CD4-positive, alpha-beta memory T cell (primary cell): Measurements from ENCODE around the gene NAA25. TPM values are rescaled to one million over a fixed set of nuclear protein-coding genes. Genes with fewer than 3 reads are reported as not detected.
A peak's percentile ranks its signal among the peaks of the same experiment; 100 is the strongest.

ENCODE experiments used
- CTCF ChIA-PET: fragments of 350-600 bp; sonication (Branson Sonifier 250); formaldehyde crosslinking; loops from one replicate; lab custom pipeline; 2021; ENCODE audit warnings: inconsistent platforms; ENCODE audit not compliant: partially characterized antibody; lab: Charles Lee
- POLR2A ChIA-PET: fragments of 350-600 bp; sonication (Branson Sonifier 250); formaldehyde crosslinking; loops from one replicate; lab custom pipeline; 2021; ENCODE audit not compliant: partially characterized antibody; lab: Charles Lee
- DNase-seq, 5 donors: peaks; one replicate each; pipeline versions ENCODE4 v3.0.0 to v3.0.0-alpha.2; 2020 to 2022; ENCODE audit warnings: mixed read lengths in 1 of 5
- H3K27ac ChIP-seq: one replicate; pipeline ENCODE4 v1.7.0; 2013; ENCODE audit warnings: low read depth, low read length
- H3K27me3 ChIP-seq: 2 replicates; pipeline ENCODE4 v1.7.0; 2013; ENCODE audit warnings: mild to moderate bottlenecking, low read length, moderate library complexity; ENCODE audit not compliant: insufficient read depth
- H3K36me3 ChIP-seq: 2 replicates; pipeline ENCODE4 v1.7.0; 2013; ENCODE audit warnings: mild to moderate bottlenecking, low read length, moderate library complexity; ENCODE audit not compliant: insufficient read depth
- H3K4me1 ChIP-seq: 2 replicates; pipeline ENCODE4 v1.7.0; 2013; ENCODE audit warnings: mild to moderate bottlenecking, low read length, moderate library complexity; ENCODE audit not compliant: insufficient read depth
- H3K4me3 ChIP-seq, 2 donors: one replicate each; pipeline ENCODE4 v1.7.0; 2013; ENCODE audit warnings: low read length in 2 of 2, mild to moderate bottlenecking in 1 of 2
- H3K9me3 ChIP-seq, 2 donors: one replicate each; pipeline ENCODE4 v1.7.0; 2013; ENCODE audit warnings: low read length in 2 of 2, control low read depth in 1 of 2; ENCODE audit not compliant: control insufficient read depth in 1 of 2
- H3K27ac Mint-ChIP-seq, 7 donors: one replicate each; pipeline ENCODE4 v1.8.0; 2020 to 2021; ENCODE audit warnings: mixed read lengths in 7 of 7, mild to moderate bottlenecking in 6 of 7, inconsistent platforms in 3 of 7, moderate library complexity in 3 of 7
- H3K27me3 Mint-ChIP-seq, 2 donors: one replicate each; pipeline ENCODE4 v1.8.0; 2020 to 2021; ENCODE audit warnings: mixed read lengths in 2 of 2
- H3K36me3 Mint-ChIP-seq, 2 donors: one replicate each; pipeline ENCODE4 v1.8.0; 2020 to 2021; ENCODE audit warnings: mixed read lengths in 2 of 2, inconsistent platforms in 1 of 2, mild to moderate bottlenecking in 1 of 2
- H3K4me1 Mint-ChIP-seq, 4 donors: one replicate each; pipeline ENCODE4 v1.8.0; 2020 to 2021; ENCODE audit warnings: mixed read lengths in 4 of 4, mild to moderate bottlenecking in 1 of 4
- H3K4me3 Mint-ChIP-seq, 8 donors: one replicate each; pipeline ENCODE4 v1.8.0; 2020 to 2021; ENCODE audit warnings: mixed read lengths in 8 of 8, mild to moderate bottlenecking in 7 of 8, moderate library complexity in 6 of 8, inconsistent platforms in 3 of 8
- H3K9me3 Mint-ChIP-seq, 8 donors: one replicate each; pipeline ENCODE4 v1.8.0; 2020 to 2021; ENCODE audit warnings: mixed read lengths in 8 of 8, mild to moderate bottlenecking in 5 of 8, inconsistent platforms in 3 of 8, moderate library complexity in 1 of 8
- intact Hi-C: fragments of 100-400 bp; cut with micrococcal nuclease; formaldehyde crosslinking; loops from one replicate; pipeline ENCODE4 v1.15.1; 2023
- polyA plus RNA-seq, 2 donors: library from polyadenylated mRNA; unstranded; fragments of 300-500 nt; fragmentation: Illumina TruSeq; gene quantifications; one replicate each; pipeline ENCODE4 v1.2.3, GENCODE V29; 2021
- total RNA-seq, 2 experiments: library from RNA; stranded (reverse); gene quantifications; one replicate each; pipeline ENCODE4 v1.2.3, GENCODE V29; 2021

Gene NAA25
- total RNA-seq (10 to 100 TPM; 28.7 to 35.3 TPM), polyA plus RNA-seq (10 to 100 TPM in 1 of 2 donors, 1 to 10 TPM in 1; 8.5 to 15.2 TPM)

- intact Hi-C loops = loop anchor here (1.0 to 10.0 kb wide), 5 partner anchors 17 to 276 kb away; partner anchors contain the start of genes ERP29, HECTD4, TMEM116 and TRAFD1
- ChIA-PET CTCF (interaction anchor here (0.7 to 2.8 kb wide), 7 partner anchors 11 to 302 kb away, joined by 3 to 20 read pairs (median 3); partner anchors contain the start of gene TRAFD1), POLR2A (interaction anchor here (0.8 to 5.9 kb wide), 17 partner anchors 8 to 422 kb away, joined by 3 to 109 read pairs (median 4); partner anchors contain the start of genes ERP29, MAPKAPK5, TMEM116 and TRAFD1)
- Histone ChIP-seq H3K9me3 (no peaks in the 10 kb centered on the region), H3K27ac (peak within 1 kb of the TSS; percentile 94), H3K4me1 (peaks cover 38% of the 10 kb centered on the region), H3K27me3 (no peaks in the 10 kb centered on the region), H3K36me3 (no peaks in the 10 kb centered on the region), H3K4me3 (peak within 1 kb of the TSS; percentile 97 to 99)
- no peaks in the 10 kb centered on the region for H3K27me3 Mint-ChIP-seq
- H3K4me1 Mint-ChIP-seq = peaks cover 29 to 57% (median 44%) of the 10 kb centered on the region in 4 donors
- H3K4me3 Mint-ChIP-seq = peak within 1 kb of the TSS; percentile 97 to 99 (median 98)
- H3K9me3 Mint-ChIP-seq = no peaks in the 10 kb centered on the region
- DNase-seq = peak; percentile 84 to 86 (median 84)
- H3K36me3 Mint-ChIP-seq = peaks cover 0 to 20% of the 10 kb centered on the region in 2 donors
- H3K27ac Mint-ChIP-seq = peak within 1 kb of the TSS; percentile 96 to 99 (median 97)
Observed at GRCh38 chr12:112108202-112109079, at the start of gene NAA25. Gene NAA25, minus strand, starts transcription at chr12:112108783. Its CDS starts 10 bp downstream, at chr12:112108773.

- Mint-ChIP-seq H3K36me3 (peaks cover 75 to 81% of the 10 kb centered on the region in 2 donors), H3K27me3 (no peaks in the 10 kb centered on the region), H3K4me1 (peaks cover 13 to 36% (median 20%) of the 10 kb centered on the region in 4 donors), H3K9me3 (peaks cover 2 to 46% (median 34%) of the 10 kb centered on the region in 8 donors), H3K4me3 (no peak overlapping the region), H3K27ac (peak overlapping the region in 2 of 7 donors; percentile 19 to 22)
- DNase-seq = no peak
- Histone ChIP-seq H3K4me1 (peaks cover 11% of the 10 kb centered on the region), H3K36me3 (peaks cover 42% of the 10 kb centered on the region), H3K27me3 (no peaks in the 10 kb centered on the region), H3K27ac (no peak overlapping the region), H3K9me3 (no peaks in the 10 kb centered on the region), H3K4me3 (no peak overlapping the region)
- CTCF ChIA-PET = interaction anchor here (0.6 to 1.7 kb wide), 2 partner anchors 14 to 445 kb away, joined by 3 read pairs; no protein-coding TSS in a partner anchor
- POLR2A ChIA-PET = interaction anchor here (0.9 to 1.0 kb wide), 2 partner anchors 17 to 29 kb away, joined by 3 read pairs; partner anchors contain the start of gene TRAFD1
- intact Hi-C loops = no loop called here
Observed at GRCh38 chr12:112153893-112154219, 45.3 kb upstream of the NAA25 start.

- Mint-ChIP-seq H3K9me3 (peaks cover 2 to 40% (median 29%) of the 10 kb centered on the region in 8 donors), H3K27ac (peak overlapping the region in 2 of 7 donors; percentile 9 to 19), H3K36me3 (peaks cover 74 to 81% of the 10 kb centered on the region in 2 donors), H3K4me1 (peaks cover 12 to 31% (median 15%) of the 10 kb centered on the region in 4 donors), H3K27me3 (no peaks in the 10 kb centered on the region), H3K4me3 (no peak overlapping the region)
- peaks cover 6% of the 10 kb centered on the region for H3K4me1 ChIP-seq
- ChIA-PET POLR2A (interaction anchor here (0.9 to 1.4 kb wide), 3 partner anchors 17 to 45 kb away, joined by 3 to 5 read pairs (median 3); partner anchors contain the start of genes NAA25 and TRAFD1), CTCF (interaction anchor here (1.7 kb wide), 1 partner anchor 14 kb away, joined by 3 read pairs; no protein-coding TSS in a partner anchor)
- H3K36me3 ChIP-seq = peaks cover 46% of the 10 kb centered on the region
- H3K27ac ChIP-seq = no peak overlapping the region
- no peaks in the 10 kb centered on the region for H3K27me3 ChIP-seq
- intact Hi-C loops = no loop called here
- no peaks in the 10 kb centered on the region for H3K9me3 ChIP-seq
- H3K4me3 ChIP-seq = no peak overlapping the region
- DNase-seq = no peak
Observed at GRCh38 chr12:112153181-112153892, 44.8 kb upstream of the NAA25 start.

- peaks cover 0 to 27% (median 16%) of the 10 kb centered on the region in 8 donors for H3K9me3 Mint-ChIP-seq
- intact Hi-C loops = no loop called here
- H3K4me1 Mint-ChIP-seq = peaks cover 2 to 17% (median 6%) of the 10 kb centered on the region in 4 donors
- H3K27me3 ChIP-seq = no peaks in the 10 kb centered on the region
- peak overlapping the region in 6 of 7 donors; percentile 10 to 82 (median 54) for H3K27ac Mint-ChIP-seq
- H3K9me3 ChIP-seq = no peaks in the 10 kb centered on the region
- no peaks in the 10 kb centered on the region for H3K27me3 Mint-ChIP-seq
- DNase-seq = no peak
- peaks cover 60 to 72% of the 10 kb centered on the region in 2 donors for H3K36me3 Mint-ChIP-seq
- no peak overlapping the region for H3K27ac ChIP-seq
- ChIA-PET POLR2A (interaction anchor here (1.3 to 1.4 kb wide), 2 partner anchors 26 to 44 kb away, joined by 3 to 5 read pairs; partner anchors contain the start of gene NAA25), CTCF (no interaction called here)
- H3K36me3 ChIP-seq = peaks cover 52% of the 10 kb centered on the region
- H3K4me3 Mint-ChIP-seq = no peak overlapping the region
- no peaks in the 10 kb centered on the region for H3K4me1 ChIP-seq
- H3K4me3 ChIP-seq = no peak overlapping the region
Observed at GRCh38 chr12:112151766-112152541, 43.4 kb upstream of the NAA25 start.

GRCh38 chr12:112149596-112149995 is 41.0 kb upstream of the NAA25 start:
- Mint-ChIP-seq H3K27ac (peak overlapping the region in 2 of 7 donors; percentile 31 to 70), H3K27me3 (no peaks in the 10 kb centered on the region), H3K4me1 (peaks cover 0 to 18% (median 5%) of the 10 kb centered on the region in 4 donors), H3K36me3 (peaks cover 57 to 70% of the 10 kb centered on the region in 2 donors), H3K4me3 (no peak overlapping the region), H3K9me3 (peaks cover 0 to 7% (median 2%) of the 10 kb centered on the region in 8 donors)
- no peak for DNase-seq
- POLR2A ChIA-PET = no interaction called here
- no peaks in the 10 kb centered on the region for H3K9me3 ChIP-seq
- peaks cover 67% of the 10 kb centered on the region for H3K36me3 ChIP-seq
- H3K4me3 ChIP-seq = no peak overlapping the region
- intact Hi-C loops = no loop called here
- H3K4me1 ChIP-seq = no peaks in the 10 kb centered on the region
- no peaks in the 10 kb centered on the region for H3K27me3 ChIP-seq
- H3K27ac ChIP-seq = no peak overlapping the region
- CTCF ChIA-PET = no interaction called here

GRCh38 chr12:112148031-112148513 is 39.5 kb upstream of the NAA25 start:
- H3K4me1 Mint-ChIP-seq = peaks cover 0 to 12% (median 5%) of the 10 kb centered on the region in 4 donors
- DNase-seq = no peak
- Histone ChIP-seq H3K4me1 (no peaks in the 10 kb centered on the region), H3K36me3 (peaks cover 71% of the 10 kb centered on the region), H3K4me3 (no peak overlapping the region), H3K27me3 (no peaks in the 10 kb centered on the region), H3K27ac (no peak overlapping the region), H3K9me3 (no peaks in the 10 kb centered on the region)
- intact Hi-C loops = no loop called here
- H3K4me3 Mint-ChIP-seq = no peak overlapping the region
- ChIA-PET POLR2A (interaction anchor here (1.1 to 2.0 kb wide), 2 partner anchors 10 to 23 kb away, joined by 3 to 6 read pairs; partner anchors contain the start of gene TRAFD1), CTCF (interaction anchor here (1.2 kb wide), 1 partner anchor 16 kb away, joined by 4 read pairs; no protein-coding TSS in a partner anchor)
- H3K27ac Mint-ChIP-seq = peak overlapping the region in 2 of 7 donors; percentile 17 to 75
- H3K9me3 Mint-ChIP-seq = peaks cover 0 to 3% (median 0%) of the 10 kb centered on the region in 8 donors
- H3K36me3 Mint-ChIP-seq = peaks cover 49 to 69% of the 10 kb centered on the region in 2 donors
- no peaks in the 10 kb centered on the region for H3K27me3 Mint-ChIP-seq
